Gastrocnemius medialis (tissue), 4 donors: ENCODE measurements around the gene TIPARP.

Experiments used
- POLR2A ChIP-seq, 2 donors: fragments of 450-650 bp; IDR thresholded peaks; one replicate each; pipeline ENCODE4 v1.6.1; 2017; ENCODE audit warnings: antibody characterized with exemption in 2 of 2, mild to moderate bottlenecking in 2 of 2, moderate library complexity in 2 of 2
- TF ChIP-seq, protein P1 (sequence below), 5 experiments: fragments of 450-650 bp in 3 of 5; fragments of 200-600 bp in 2 of 5; sonication (generic) in 2 of 5; IDR thresholded peaks in 4 of 5; conservative IDR thresholded peaks in 1 of 5; 1 replicate in 4 of 5; 2 replicates in 1 of 5; pipeline ENCODE4 v1.5.1; 2016 to 2019; ENCODE audit warnings: antibody characterized with exemption in 5 of 5, mild to moderate bottlenecking in 3 of 5, moderate library complexity in 3 of 5

DNA sequence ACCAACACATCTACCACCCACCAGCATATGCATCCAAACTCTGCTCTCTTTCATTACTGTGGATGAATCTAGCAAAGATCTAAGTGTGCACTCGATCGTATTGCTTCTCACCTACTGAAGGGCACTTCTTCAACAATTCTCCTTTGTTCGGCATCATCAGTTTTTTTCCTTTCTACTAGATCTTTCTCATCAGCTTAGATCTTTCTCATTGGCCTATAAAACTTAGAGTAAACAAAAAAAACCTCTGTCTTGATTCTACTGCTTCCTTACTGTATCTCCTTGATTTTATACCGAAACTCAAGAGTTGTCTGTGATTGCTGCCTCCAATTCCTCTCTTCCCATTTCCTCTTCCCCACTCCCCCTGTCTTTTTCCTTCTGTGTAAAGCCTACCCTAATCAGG is 36.1 kb upstream of the TIPARP start:
- TF ChIP-seq, protein P1, sequence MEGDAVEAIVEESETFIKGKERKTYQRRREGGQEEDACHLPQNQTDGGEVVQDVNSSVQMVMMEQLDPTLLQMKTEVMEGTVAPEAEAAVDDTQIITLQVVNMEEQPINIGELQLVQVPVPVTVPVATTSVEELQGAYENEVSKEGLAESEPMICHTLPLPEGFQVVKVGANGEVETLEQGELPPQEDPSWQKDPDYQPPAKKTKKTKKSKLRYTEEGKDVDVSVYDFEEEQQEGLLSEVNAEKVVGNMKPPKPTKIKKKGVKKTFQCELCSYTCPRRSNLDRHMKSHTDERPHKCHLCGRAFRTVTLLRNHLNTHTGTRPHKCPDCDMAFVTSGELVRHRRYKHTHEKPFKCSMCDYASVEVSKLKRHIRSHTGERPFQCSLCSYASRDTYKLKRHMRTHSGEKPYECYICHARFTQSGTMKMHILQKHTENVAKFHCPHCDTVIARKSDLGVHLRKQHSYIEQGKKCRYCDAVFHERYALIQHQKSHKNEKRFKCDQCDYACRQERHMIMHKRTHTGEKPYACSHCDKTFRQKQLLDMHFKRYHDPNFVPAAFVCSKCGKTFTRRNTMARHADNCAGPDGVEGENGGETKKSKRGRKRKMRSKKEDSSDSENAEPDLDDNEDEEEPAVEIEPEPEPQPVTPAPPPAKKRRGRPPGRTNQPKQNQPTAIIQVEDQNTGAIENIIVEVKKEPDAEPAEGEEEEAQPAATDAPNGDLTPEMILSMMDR (IDR thresholded peaks at IDR 0.05 in 4 of 5, conservative IDR thresholded peaks at IDR 0.05 in 1 of 5), result no peak
- no peak for TF ChIP-seq POLR2A (IDR thresholded peaks at IDR 0.05)
